ENCODE measurements around the gene NOTCH1. TPM values are rescaled to one million over a fixed set of nuclear protein-coding genes. Genes with fewer than 3 reads are reported as not detected.

Gene NOTCH1
- total RNA-seq, 1 experiment from 2014 or later: 28.5 TPM

GRCh38 chr9:136485049-136486045 lies 60.5 kb downstream of the NOTCH1 start:
- DNase-seq: peak; percentile 83 to 96
- Histone ChIP-seq H3K4me1 (peaks cover 6% of the 10 kb centered on the region; the same call in 1 of the 2 replicates), H3K27ac (no peak overlapping the region), H3K36me3 (no peaks in the 10 kb centered on the region), H3K27me3 (no peaks in the 10 kb centered on the region), H3K9me3 (replicated peaks) (no peaks in the 10 kb centered on the region), H3K4me3 (no peak overlapping the region)

DNA sequence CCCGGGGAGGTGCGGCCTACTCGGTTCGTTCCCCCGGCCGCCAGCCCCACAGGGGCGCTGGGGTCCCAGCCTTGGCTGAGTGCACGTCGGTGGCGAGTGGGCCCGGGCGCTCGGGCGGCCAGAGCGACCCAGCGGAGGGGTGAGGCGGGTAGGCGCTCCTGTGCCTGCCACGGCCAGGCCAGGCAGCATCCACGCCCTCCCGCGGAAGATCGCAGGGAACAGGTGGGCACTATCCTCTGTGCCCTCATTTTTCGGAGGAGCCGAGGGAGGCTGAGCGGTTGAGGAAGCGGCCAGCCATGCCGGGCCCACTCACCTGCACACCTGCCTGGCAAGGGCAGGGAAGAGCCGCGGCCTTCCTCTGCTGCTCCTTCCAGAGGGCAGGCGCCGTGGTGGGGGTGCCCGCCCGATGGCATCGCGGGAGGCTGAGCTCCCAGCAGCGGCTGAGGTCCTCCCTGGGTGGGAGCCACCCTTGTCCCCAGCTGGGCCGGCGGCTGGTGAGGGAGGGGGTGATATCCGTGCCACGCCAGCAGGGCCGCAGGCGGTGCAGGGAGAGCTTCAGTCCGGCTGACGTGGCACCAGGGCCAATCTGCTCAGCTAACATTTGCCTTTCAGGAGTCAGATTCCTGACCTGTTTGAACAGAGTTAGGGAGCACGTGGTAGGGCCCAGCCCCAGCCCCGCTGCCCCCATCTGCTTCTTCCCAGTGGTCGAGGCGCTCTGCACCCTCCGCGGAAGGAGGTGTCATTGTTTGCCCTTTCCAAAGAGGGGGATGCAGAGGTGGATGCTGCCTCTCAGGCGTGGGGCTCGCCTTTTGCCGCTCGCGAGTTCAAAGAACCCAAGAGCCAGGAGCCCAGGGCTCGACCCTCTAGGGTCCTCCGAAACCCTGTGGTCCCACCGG lies 61.4 kb downstream of the NOTCH1 start:
- no peaks in the 10 kb centered on the region for H3K27me3 ChIP-seq
- no peaks in the 10 kb centered on the region; the same call in 1 of the 2 replicates for H3K36me3 ChIP-seq
- H3K4me1 ChIP-seq: peaks cover 6% of the 10 kb centered on the region; the same call in 1 of the 2 replicates
- peak overlapping the region; percentile 68 for H3K4me3 ChIP-seq
- no peak overlapping the region for H3K27ac ChIP-seq
- DNase-seq: peak in 1 of 2 experiments; percentile 29
- no peaks in the 10 kb centered on the region for H3K9me3 ChIP-seq (replicated peaks)

DNA sequence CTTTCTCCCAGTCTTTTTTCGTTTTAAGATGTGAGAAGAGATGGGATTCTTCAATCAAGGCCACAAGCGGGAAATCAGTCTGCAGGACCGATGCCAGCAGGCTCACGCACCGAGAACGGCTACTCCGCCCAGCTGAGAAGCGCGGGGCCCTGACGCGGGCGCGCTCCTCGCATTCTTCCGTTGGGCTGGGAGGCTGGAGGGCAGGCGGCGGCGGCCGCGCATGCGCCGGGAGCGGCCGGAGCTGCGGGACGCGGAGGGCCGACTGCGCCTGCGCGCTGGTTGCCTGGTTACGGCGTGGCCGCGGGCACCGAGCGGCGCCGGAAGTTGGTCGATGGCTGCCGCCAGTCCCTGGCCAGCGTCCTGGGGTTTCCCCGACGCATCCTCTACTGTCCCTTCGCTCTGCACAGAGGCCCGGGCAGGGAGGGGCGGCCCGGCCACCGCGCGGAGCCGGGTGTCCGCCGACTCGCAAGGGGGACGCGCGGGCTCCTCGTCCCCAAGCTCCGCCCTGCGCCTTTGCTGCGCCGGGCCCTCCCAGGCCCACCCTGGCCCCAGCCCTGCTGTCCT lies 62.2 kb downstream of the NOTCH1 start:
- Histone ChIP-seq H3K4me3 (peak overlapping the region; percentile 68), H3K27ac (peak overlapping the region; percentile 82), H3K9me3 (replicated peaks) (no peaks in the 10 kb centered on the region), H3K4me1 (peaks cover 6% of the 10 kb centered on the region; the same call in 1 of the 2 replicates), H3K36me3 (peaks cover 5% of the 10 kb centered on the region), H3K27me3 (no peaks in the 10 kb centered on the region)
- DNase-seq: peak; percentile 93 to 96

DNA sequence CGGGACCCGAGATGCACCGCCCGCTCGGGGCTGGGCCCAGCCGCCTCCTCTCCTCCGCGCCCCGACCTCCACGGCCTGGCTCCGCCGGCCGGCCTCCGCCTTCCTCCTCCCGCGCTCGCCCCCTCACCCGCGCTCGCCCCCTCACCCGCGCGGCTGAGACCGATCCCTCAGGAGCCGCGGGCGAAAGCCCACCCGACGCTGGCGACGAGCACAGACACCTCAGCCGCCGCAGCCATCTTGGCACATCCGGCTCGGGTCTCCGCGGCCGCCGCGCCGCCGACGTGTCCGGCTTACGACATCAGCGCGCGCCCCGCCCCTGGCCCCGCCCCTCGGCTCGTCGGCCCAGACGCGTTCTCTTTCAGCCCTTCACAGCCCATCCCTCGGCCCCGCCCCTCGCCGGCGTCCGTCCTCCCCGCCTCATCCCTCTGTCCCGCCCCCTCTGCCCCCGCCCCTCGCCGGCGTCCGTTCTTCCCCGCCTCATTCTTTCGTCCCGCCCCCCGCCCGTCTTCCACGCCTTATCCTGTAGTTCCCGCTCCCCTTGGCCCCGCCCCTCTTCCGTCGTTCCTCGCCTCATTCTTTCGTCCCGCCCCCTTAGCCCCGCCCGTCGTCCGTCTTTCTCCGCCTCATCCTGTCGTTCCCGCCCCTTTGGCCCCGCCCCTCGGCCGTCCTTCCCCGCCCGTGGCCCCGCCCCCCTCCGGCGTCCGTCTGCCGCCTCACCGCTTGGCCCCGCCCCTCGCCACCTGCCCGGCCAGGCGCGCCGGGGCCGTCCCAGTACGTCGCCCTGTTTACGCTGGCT lies 62.9 kb downstream of the NOTCH1 start, which contains the start of gene SEC16A:
SEC16A (minus strand) TSS at position 248 of the 796 bp plus-strand sequence. CDS start 5,425 bp downstream, outside the sequence.
- peak; percentile 100 for DNase-seq
- H3K9me3 ChIP-seq (replicated peaks): no peaks in the 10 kb centered on the region
- peak within 1 kb of the TSS; percentile 93 for H3K4me3 ChIP-seq
- peaks cover 9% of the 10 kb centered on the region for H3K36me3 ChIP-seq
- no peaks in the 10 kb centered on the region for H3K27me3 ChIP-seq
- peak within 1 kb of the TSS; percentile 82 for H3K27ac ChIP-seq
- H3K4me1 ChIP-seq: peaks cover 6% of the 10 kb centered on the region; the same call in 1 of the 2 replicates

DNA sequence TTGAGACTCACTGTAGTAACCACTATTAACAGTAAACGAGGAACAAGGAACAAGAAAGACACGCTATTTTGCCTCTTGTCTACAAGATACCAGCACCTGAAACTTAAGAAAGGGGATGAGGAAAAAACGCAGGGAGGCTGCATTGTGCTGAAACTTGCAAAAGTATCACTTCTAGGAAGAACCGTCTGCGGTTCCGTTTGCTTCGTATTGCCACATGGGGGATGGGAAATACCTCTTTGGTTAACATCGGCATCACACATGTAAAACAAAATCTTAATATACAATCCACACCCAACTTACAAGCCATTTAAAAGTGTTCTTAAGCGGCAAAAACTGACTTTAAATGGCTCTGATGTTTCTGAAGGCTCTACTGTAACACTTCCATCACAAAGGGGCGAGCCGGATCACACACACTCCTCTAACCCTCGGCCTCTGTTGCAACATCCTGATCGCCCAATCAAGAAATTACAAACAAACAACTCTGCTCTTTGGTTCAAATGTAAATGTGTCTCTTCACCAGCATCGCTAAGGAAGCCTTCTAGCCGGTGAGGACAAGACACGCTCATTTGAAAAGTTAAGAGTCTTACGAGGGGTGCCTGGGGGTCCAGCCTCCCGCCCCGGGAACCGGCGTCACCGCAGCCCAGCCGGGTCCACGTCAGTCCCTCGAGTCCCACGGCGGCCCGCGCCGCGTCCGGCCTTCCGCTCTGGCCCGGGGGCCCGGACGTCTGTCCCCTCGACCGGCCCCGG lies 63.6 kb downstream of the NOTCH1 start:
- H3K27ac ChIP-seq: peak overlapping the region; percentile 68
- H3K4me1 ChIP-seq: peaks cover 6% of the 10 kb centered on the region; the same call in 1 of the 2 replicates
- DNase-seq: peak in 1 of 2 experiments; percentile 34

DNA sequence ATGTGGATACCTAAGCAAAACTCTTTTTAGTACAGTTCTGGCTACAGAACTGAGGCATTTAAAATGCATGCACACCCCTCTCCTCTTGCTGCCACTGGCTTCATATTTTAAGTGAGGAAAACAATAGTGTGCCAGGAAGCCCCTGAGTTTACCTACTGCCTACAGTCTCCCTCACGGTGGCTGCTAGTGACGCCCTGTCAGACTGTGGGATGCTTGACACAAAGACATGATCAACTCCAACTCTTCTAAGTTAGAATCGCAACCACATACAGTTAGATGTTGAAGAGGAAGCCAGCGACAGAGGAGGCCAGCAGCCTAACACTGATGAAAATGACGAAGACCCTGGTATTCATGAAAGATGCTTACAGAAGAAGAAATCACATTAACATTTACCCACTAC lies 64.3 kb downstream of the NOTCH1 start:
- no peak for DNase-seq
- no peaks in the 10 kb centered on the region for H3K9me3 ChIP-seq (replicated peaks)
- H3K4me3 ChIP-seq: peak overlapping the region; percentile 93
- peaks cover 6% of the 10 kb centered on the region; the same call in 1 of the 2 replicates for H3K4me1 ChIP-seq
- no peaks in the 10 kb centered on the region for H3K27me3 ChIP-seq
- H3K36me3 ChIP-seq: peaks cover 20% of the 10 kb centered on the region
- H3K27ac ChIP-seq: no peak overlapping the region

More for the DNA sequence above, 63.6 kb downstream of the NOTCH1 start:
- H3K4me3 ChIP-seq: peak overlapping the region; percentile 93
- H3K27me3 ChIP-seq: no peaks in the 10 kb centered on the region
- H3K36me3 ChIP-seq: peaks cover 14% of the 10 kb centered on the region
- no peaks in the 10 kb centered on the region for H3K9me3 ChIP-seq (replicated peaks)

DNA sequence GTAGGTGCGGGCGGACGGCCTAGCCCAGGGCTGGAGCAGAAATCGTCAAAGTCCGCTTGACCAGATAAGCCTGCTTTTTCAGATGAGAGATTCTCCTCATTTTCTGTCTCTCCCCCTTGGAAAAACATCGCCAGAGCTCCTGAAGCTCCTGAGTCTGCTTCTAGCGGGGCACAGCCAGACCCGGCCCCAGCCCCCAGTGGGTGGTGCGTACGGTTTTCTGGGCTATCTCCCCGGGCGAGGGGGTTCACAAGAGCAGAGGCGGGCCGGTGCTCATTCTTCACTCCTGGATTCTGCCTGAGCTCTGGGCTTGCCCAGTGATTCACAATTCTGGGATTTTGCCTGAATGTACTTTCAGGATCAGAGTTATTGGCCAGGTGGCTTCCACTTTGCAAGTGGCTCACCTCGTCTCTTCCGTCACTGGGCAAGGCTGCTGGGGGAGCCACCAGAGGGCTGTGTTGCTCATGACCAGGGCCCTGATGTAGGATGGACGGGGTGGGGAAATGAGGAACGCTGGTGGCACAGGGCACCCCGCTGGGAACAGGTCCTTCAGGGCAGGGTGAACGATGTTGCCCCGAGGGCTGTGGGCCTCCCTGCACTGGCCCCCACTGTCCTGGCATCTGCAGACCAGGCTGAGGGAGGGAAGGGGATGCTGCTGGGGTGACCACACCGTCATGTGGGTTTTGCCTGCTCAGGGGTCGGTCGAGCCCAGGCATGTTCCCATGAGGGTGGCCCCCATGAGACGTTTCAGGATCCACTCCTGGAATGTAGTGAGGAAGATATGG lies 69.3 kb downstream of the NOTCH1 start:
- Histone ChIP-seq H3K9me3 (replicated peaks) (no peaks in the 10 kb centered on the region), H3K4me3 (no peak overlapping the region), H3K4me1 (no peaks in the 10 kb centered on the region), H3K27ac (no peak overlapping the region), H3K27me3 (no peaks in the 10 kb centered on the region), H3K36me3 (peaks cover 70% of the 10 kb centered on the region)
- DNase-seq: no peak

GRCh38 chr9:136474974-136475865 lies 70.6 kb downstream of the NOTCH1 start:
- H3K27ac ChIP-seq: no peak overlapping the region
- H3K4me1 ChIP-seq: no peaks in the 10 kb centered on the region
- no peaks in the 10 kb centered on the region for H3K27me3 ChIP-seq
- H3K4me3 ChIP-seq: no peak overlapping the region
- peaks cover 82% of the 10 kb centered on the region for H3K36me3 ChIP-seq
- H3K9me3 ChIP-seq (replicated peaks): no peaks in the 10 kb centered on the region
- DNase-seq: no peak

DNA sequence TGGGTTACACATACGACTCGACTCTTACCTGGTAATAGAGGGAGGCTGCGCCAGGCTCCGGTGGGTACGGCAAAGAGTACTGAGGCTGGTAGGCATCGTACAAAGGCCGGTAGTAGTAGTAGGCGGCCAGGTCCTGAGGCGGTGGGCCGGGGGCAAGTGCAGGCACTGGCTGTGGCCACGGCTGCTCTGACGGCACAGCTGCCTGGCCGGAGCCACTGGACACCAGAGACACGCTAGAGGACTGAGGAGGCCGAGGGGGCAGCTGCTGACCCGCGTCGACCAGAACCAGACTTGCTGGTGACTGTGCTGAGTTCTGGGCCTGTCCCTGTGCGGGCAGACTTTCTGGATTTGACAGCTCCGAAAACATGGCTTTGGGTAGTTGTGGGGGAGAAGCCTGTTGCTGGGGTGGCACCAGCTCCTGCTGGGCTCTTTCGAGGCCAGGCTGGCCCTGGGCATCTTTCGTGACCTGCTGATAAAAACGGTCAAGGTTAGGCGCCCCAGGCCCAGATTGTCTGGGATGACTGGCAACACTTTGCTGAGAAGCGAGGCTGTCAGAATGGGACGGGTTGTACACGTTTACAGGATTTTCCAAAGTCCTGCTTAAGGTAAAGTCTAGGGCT lies 71.7 kb downstream of the NOTCH1 start:
- H3K36me3 ChIP-seq: peaks cover 93% of the 10 kb centered on the region

DNA sequence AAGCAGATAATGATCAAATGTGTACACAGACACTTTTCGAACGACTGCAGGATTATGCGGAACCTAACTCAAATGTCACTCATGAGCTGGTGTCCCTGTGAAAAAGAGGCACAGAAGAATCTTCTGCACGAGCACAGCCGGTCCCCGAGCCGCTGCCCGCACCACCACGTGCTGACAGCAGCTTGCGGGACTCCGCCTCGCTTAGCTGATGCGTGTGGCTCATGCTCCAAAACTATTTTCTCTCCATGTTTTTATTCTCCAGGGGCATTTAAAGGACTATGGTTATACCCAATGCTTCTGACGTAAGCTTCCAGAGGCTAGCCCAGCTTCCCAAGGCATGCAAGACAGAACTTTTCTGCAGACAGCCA lies 72.5 kb downstream of the NOTCH1 start:
- no peak overlapping the region for H3K4me3 ChIP-seq
- peaks cover 11% of the 10 kb centered on the region for H3K4me1 ChIP-seq
- H3K27me3 ChIP-seq: no peaks in the 10 kb centered on the region
- DNase-seq: no peak
- no peak overlapping the region for H3K27ac ChIP-seq
- H3K36me3 ChIP-seq: peaks cover 88% of the 10 kb centered on the region
- H3K9me3 ChIP-seq (replicated peaks): no peaks in the 10 kb centered on the region

More for the DNA sequence above, 71.7 kb downstream of the NOTCH1 start:
- Histone ChIP-seq H3K27me3 (no peaks in the 10 kb centered on the region), H3K27ac (no peak overlapping the region), H3K9me3 (replicated peaks) (no peaks in the 10 kb centered on the region), H3K4me1 (0 out of 2 replicates have a peak, but pooled peaks cover 3% of the 10 kb centered on the region), H3K4me3 (no peak overlapping the region)
- DNase-seq: no peak

DNA sequence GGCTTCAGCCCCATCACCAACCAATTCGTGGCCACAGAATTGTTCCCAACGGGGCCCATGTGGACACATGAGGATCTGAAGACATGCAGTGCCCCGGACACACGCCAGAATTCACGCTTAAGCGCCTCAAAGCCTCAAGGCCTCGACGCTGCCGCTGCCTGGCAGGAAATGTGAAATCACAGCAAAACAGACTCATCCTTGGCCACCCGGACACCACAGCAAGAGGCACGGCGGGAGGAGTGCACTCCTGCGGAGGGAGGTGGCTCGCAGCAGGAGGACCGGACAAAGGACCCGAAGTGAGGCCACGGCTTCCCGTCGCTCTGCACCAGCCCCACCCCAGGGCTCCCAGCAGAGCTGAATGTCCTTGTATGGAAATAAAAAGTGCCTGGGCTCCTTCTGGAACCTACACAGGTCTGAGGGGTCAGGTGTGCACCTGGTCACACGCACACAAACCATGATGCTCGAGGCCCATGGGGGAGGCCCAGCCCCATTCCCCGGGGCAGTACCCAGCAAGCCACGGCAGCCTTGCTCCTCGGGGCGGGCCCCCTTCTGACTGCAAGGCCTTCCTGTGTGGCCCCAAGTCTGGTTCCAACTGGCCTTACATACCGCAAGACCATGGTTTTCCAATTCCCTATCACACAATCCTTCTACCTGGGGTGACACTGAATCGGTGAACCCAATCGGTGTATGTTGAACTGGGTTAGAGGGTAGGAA lies 73.1 kb downstream of the NOTCH1 start:
- Histone ChIP-seq H3K27ac (no peak overlapping the region), H3K9me3 (replicated peaks) (no peaks in the 10 kb centered on the region), H3K27me3 (no peaks in the 10 kb centered on the region), H3K36me3 (peaks cover 93% of the 10 kb centered on the region), H3K4me1 (peaks cover 15% of the 10 kb centered on the region), H3K4me3 (no peak overlapping the region)
- DNase-seq: no peak

Measured in SJCRH30 (cell line).